Left lung (tissue), 10 donors: Measurements from ENCODE around the gene SART1. TPM values are rescaled to one million over a fixed set of nuclear protein-coding genes. Genes with fewer than 3 reads are reported as not detected.
A peak's percentile ranks its signal among the peaks of the same experiment; 100 is the strongest.

Source experiments
- ATAC-seq: fragments of 200-7000 bp; cut with Tn5 transposase; one replicate; pipeline ENCODE4 v1.9.1; 2020; ENCODE audit warnings: moderate library complexity
- DNase-seq, 4 donors: peaks; one replicate each; pipeline ENCODE4 v3.0.0-alpha.2; 2013 to 2020
- H3K27ac ChIP-seq, 2 donors: fragments of 200-600 bp; sonication (generic) in 1 of 2; one replicate each; pipeline versions ENCODE4 v1.5.0 to v1.8.0; 2020 to 2021
- H3K27me3 ChIP-seq, 2 donors: fragments of 200-600 bp; sonication (generic) in 1 of 2; one replicate each; pipeline versions ENCODE4 v1.5.0 to v1.8.0; 2020 to 2021
- H3K36me3 ChIP-seq, 2 donors: fragments of 200-600 bp; sonication (generic) in 1 of 2; one replicate each; pipeline versions ENCODE4 v1.5.0 to v1.8.0; 2020 to 2021
- H3K4me1 ChIP-seq, 2 donors: fragments of 200-600 bp; one replicate each; pipeline ENCODE4 v1.8.0; 2021
- H3K4me3 ChIP-seq, 2 donors: fragments of 200-600 bp; sonication (generic) in 1 of 2; one replicate each; pipeline versions ENCODE4 v1.5.0 to v1.8.0; 2020 to 2021; ENCODE audit warnings: mild to moderate bottlenecking in 1 of 2
- H3K9me3 ChIP-seq, 2 donors: fragments of 200-600 bp; sonication (generic) in 1 of 2; one replicate each; pipeline versions ENCODE4 v1.5.0 to v1.8.0; 2020 to 2021
- CTCF ChIP-seq, 2 donors: fragments of 200-600 bp; sonication (generic) in 1 of 2; IDR thresholded peaks; one replicate each; pipeline versions ENCODE4 v1.5.0 to v1.8.0; 2021; ENCODE audit warnings: antibody characterized with exemption in 2 of 2
- intact Hi-C, 2 donors: fragments of 100-400 bp; cut with DNase I; formaldehyde crosslinking; loops; one replicate each; pipeline versions ENCODE4 v1.11.2 to v1.14.2; 2022
- polyA plus RNA-seq, 6 donors: library from polyadenylated mRNA; unstranded; fragments of 120-200 nt; gene quantifications; one replicate each; pipeline ENCODE4 v1.2.1, GENCODE V29; 2013; ENCODE audit not compliant: insufficient read length in 6 of 6
- total RNA-seq, 2 donors: library from RNA; stranded (reverse); fragmentation: NEBNext Ultra II Directional; extraction: Animal tissue kit (Norgen Biotek cat#: 25700); gene quantifications; one replicate each; pipeline ENCODE4 v1.2.1, GENCODE V29; 2021
- donor health status: DM: no; HTN: yes; CAD: no.
- donor health status: DM: no; HTN: no; CAD: no.

The SART1 gene
- total and polyA plus RNA-seq, 8 donors = 34.1 to 55.4 (median 46.3) TPM

GRCh38 chr11:65918211-65919140, 43.1 kb upstream of the SART1 start, which contains the start of gene C11orf68:
TSS of gene C11orf68 (minus strand) at chr11:65919062. CDS start at chr11:65919031, 31 bp downstream.
- ATAC-seq = no peak
- Histone ChIP-seq H3K4me1 (peaks cover 41 to 56% of the 10 kb centered on the region in 2 donors), H3K4me3 (peak within 1 kb of the TSS; percentile 94 to 98), H3K27ac (peak within 1 kb of the TSS; percentile 91 to 94), H3K36me3 (peaks cover 0 to 26% of the 10 kb centered on the region in 2 donors), H3K27me3 (no peaks in the 10 kb centered on the region), H3K9me3 (no peaks in the 10 kb centered on the region)
- no peak for TF ChIP-seq CTCF (IDR thresholded peaks at IDR 0.05)
- intact Hi-C loops = no loop called here
- DNase-seq = peak in 1 of 4 donors; percentile 58

DNA sequence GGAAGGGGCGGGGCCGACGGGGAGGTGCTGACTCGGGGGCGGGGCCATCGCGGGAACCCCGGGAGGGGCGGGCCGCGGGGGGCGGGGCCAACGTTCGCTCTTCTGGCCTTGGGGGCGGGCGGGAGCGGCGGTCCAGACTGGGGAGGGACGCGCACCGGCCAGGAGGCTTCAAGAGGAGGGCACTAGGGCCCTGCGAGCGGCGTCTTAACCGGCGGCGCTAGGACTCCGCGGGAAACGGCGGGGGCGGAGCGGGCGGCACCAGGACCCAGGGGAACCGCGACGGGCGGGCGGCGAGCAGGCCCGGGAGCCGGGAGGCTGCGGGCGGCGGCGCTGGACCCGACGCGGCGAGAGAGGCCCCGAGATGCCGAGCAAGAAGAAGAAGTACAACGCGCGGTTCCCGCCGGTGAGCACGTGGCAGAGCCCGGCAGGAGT, 42.4 kb upstream of the SART1 start, which contains the start of gene DRAP1:
Gene DRAP1 (plus strand): TSS at position 286 of the 432 bp plus-strand sequence. CDS start 76 bp downstream, at position 362.
- no peak for TF ChIP-seq CTCF (IDR thresholded peaks at IDR 0.05)
- Histone ChIP-seq H3K9me3 (no peaks in the 10 kb centered on the region), H3K4me1 (peaks cover 41 to 56% of the 10 kb centered on the region in 2 donors), H3K27me3 (no peaks in the 10 kb centered on the region), H3K27ac (peak within 1 kb of the TSS; percentile 91 to 94), H3K4me3 (peak within 1 kb of the TSS; percentile 94 to 98), H3K36me3 (peaks cover 0 to 26% of the 10 kb centered on the region in 2 donors)
- DNase-seq = peak; percentile 95 to 100 (median 98)
- peak; percentile 93 for ATAC-seq
- intact Hi-C loops = no loop called here

GRCh38 chr11:65919573-65920371, 41.8 kb upstream of the SART1 start:
- ATAC-seq = peak; percentile 38

DNA sequence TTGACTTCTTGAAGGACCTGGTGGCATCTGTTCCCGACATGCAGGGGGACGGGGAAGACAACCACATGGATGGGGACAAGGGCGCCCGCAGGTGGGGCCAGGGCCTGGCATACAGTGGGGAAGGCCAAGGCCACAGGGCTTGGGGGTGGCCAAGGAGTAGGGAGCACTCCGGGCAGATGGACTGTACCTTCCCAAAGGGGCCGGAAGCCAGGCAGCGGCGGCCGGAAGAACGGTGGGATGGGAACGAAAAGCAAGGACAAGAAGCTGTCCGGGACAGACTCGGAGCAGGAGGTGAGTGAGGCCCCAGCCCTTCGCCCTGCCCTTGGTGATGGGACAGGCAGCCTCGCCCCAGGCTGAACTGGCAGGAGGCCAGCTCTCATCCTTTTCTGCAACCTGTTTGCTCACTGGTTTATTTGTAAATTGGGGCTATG, 41.1 kb upstream of the SART1 start:
- Histone ChIP-seq H3K27ac (no peak overlapping the region), H3K36me3 (peaks cover 0 to 26% of the 10 kb centered on the region in 2 donors), H3K27me3 (no peaks in the 10 kb centered on the region), H3K4me3 (peak overlapping the region; percentile 94 to 98), H3K4me1 (peaks cover 34 to 45% of the 10 kb centered on the region in 2 donors), H3K9me3 (no peaks in the 10 kb centered on the region)
- ATAC-seq (no peak), DNase-seq (peak in 1 of 4 donors; percentile 78)
- intact Hi-C loops = no loop called here
- no peak for TF ChIP-seq CTCF (IDR thresholded peaks at IDR 0.05)

More at GRCh38 chr11:65919573-65920371, 41.8 kb upstream of the SART1 start:
- Histone ChIP-seq H3K9me3 (no peaks in the 10 kb centered on the region), H3K27ac (peak overlapping the region; percentile 81 to 89), H3K27me3 (no peaks in the 10 kb centered on the region), H3K36me3 (peaks cover 0 to 26% of the 10 kb centered on the region in 2 donors), H3K4me1 (peaks cover 40 to 52% of the 10 kb centered on the region in 2 donors), H3K4me3 (peak overlapping the region; percentile 94 to 98)
- intact Hi-C loops = no loop called here
- TF ChIP-seq CTCF (IDR thresholded peaks at IDR 0.05) = no peak
- peak in 2 of 4 donors; percentile 57 to 86 for DNase-seq
